Mesenchymal stem cell (in vitro differentiated cells and primary cell): Measurements from ENCODE around the gene GCNT3.

Experiments
- DNase-seq: peaks from one replicate; pipeline ENCODE4 v3.0.0-alpha.2; 2013
- H2AFZ ChIP-seq: one replicate; pipeline ENCODE4 v1.6.1; 2013; ENCODE audit warnings: low read depth, mild to moderate bottlenecking, control low read depth, inconsistent platforms, low read length, moderate library complexity
- H2AK5ac ChIP-seq: 2 replicates; pipeline ENCODE4 v1.6.1; 2013; ENCODE audit warnings: low read length, moderate library complexity, mild to moderate bottlenecking, inconsistent platforms; ENCODE audit not compliant: severe bottlenecking
- H2BK120ac ChIP-seq: one replicate; pipeline ENCODE4 v1.6.1; 2013; ENCODE audit warnings: low read depth, mild to moderate bottlenecking, inconsistent platforms, low read length, moderate library complexity
- H2BK12ac ChIP-seq, 2 experiments: one replicate each; pipeline ENCODE4 v1.6.1; 2013; ENCODE audit warnings: inconsistent platforms in 2 of 2, low read length in 2 of 2, mild to moderate bottlenecking in 2 of 2, moderate library complexity in 2 of 2, control low read depth in 1 of 2
- H2BK15ac ChIP-seq: one replicate; pipeline ENCODE4 v1.6.1; 2013; ENCODE audit warnings: mild to moderate bottlenecking, low read depth, inconsistent platforms; ENCODE audit not compliant: poor library complexity, severe bottlenecking
- H2BK5ac ChIP-seq: 2 replicates; pipeline ENCODE4 v1.6.1; 2013; ENCODE audit warnings: low read depth, mild to moderate bottlenecking, low read length, control low read depth, inconsistent platforms; ENCODE audit not compliant: poor library complexity, severe bottlenecking
- H3K14ac ChIP-seq, 2 experiments: one replicate each; pipeline ENCODE4 v1.6.1; 2013; ENCODE audit warnings: inconsistent platforms in 2 of 2, low read length in 2 of 2, control low read depth in 1 of 2, mild to moderate bottlenecking in 1 of 2, moderate library complexity in 1 of 2
- H3K18ac ChIP-seq, 2 experiments: one replicate each; pipeline ENCODE4 v1.6.1; 2013; ENCODE audit warnings: inconsistent platforms in 2 of 2, low read length in 2 of 2, control low read depth in 1 of 2, low read depth in 1 of 2, mild to moderate bottlenecking in 1 of 2
- H3K23ac ChIP-seq, 2 experiments: one replicate each; pipeline ENCODE4 v1.6.1; 2013; ENCODE audit warnings: inconsistent platforms in 2 of 2, low read length in 2 of 2, mild to moderate bottlenecking in 2 of 2, moderate library complexity in 2 of 2, control low read depth in 1 of 2
- H3K27ac ChIP-seq: 2 replicates; pipeline ENCODE4 v1.5.1; 2013; ENCODE audit warnings: mild to moderate bottlenecking, moderate library complexity, low read length, control low read depth, inconsistent platforms; ENCODE audit not compliant: poor library complexity, severe bottlenecking
- H3K27me3 ChIP-seq, 2 experiments: 2 replicates each; pipeline versions ENCODE4 v1.6.1 to v1.7.0; 2013; ENCODE audit warnings: low read length in 2 of 2, mild to moderate bottlenecking in 2 of 2, moderate library complexity in 2 of 2, control low read depth in 1 of 2, inconsistent platforms in 1 of 2; ENCODE audit not compliant: control insufficient read depth in 1 of 2, insufficient read depth in 1 of 2
- H3K36me3 ChIP-seq, 2 experiments: 2 replicates each; pipeline versions ENCODE4 v1.6.1 to v1.7.0; 2013; ENCODE audit warnings: low read length in 2 of 2, control low read depth in 1 of 2, inconsistent platforms in 1 of 2, low read depth in 1 of 2, mild to moderate bottlenecking in 1 of 2; ENCODE audit not compliant: insufficient read depth in 2 of 2, control insufficient read depth in 1 of 2
- H3K4ac ChIP-seq, 2 experiments: one replicate each; pipeline ENCODE4 v1.6.1; 2013; ENCODE audit warnings: inconsistent platforms in 2 of 2, low read length in 2 of 2, mild to moderate bottlenecking in 2 of 2, moderate library complexity in 2 of 2, control low read depth in 1 of 2, low read depth in 1 of 2
- H3K4me1 ChIP-seq: 2 replicates; pipeline ENCODE4 v1.6.1; 2013; ENCODE audit warnings: low read depth, low read length, control low read depth; ENCODE audit not compliant: control insufficient read depth, insufficient read depth
- H3K4me2 ChIP-seq: 2 replicates; pipeline ENCODE4 v1.6.1; 2013; ENCODE audit warnings: low read length, mild to moderate bottlenecking, inconsistent platforms; ENCODE audit not compliant: poor library complexity, severe bottlenecking
- H3K4me3 ChIP-seq, 2 experiments: 2 replicates each; pipeline versions ENCODE4 v1.5.1 to v1.7.0; 2013; ENCODE audit warnings: low read length in 2 of 2, mild to moderate bottlenecking in 2 of 2, control low read depth in 1 of 2, low read depth in 1 of 2; ENCODE audit not compliant: insufficient read depth in 1 of 2
- H3K79me1 ChIP-seq: replicated peaks from 2 replicates; pipeline ENCODE4 v1.6.1; 2013; ENCODE audit warnings: mild to moderate bottlenecking, control low read depth, low read length, inconsistent platforms; ENCODE audit not compliant: poor library complexity, severe bottlenecking
- H3K9ac ChIP-seq: 2 replicates; pipeline ENCODE4 v1.7.0; 2013; ENCODE audit warnings: mild to moderate bottlenecking, low read length, moderate library complexity
- H3K9me3 ChIP-seq: 2 replicates; pipeline ENCODE4 v1.7.0; 2013; ENCODE audit warnings: mild to moderate bottlenecking, low read length; ENCODE audit not compliant: control insufficient read depth
- H4K8ac ChIP-seq: one replicate; pipeline ENCODE4 v1.6.1; 2013; ENCODE audit warnings: inconsistent platforms, mild to moderate bottlenecking, low read length, moderate library complexity
- H4K91ac ChIP-seq: one replicate; pipeline ENCODE4 v1.6.1; 2013; ENCODE audit warnings: mild to moderate bottlenecking, low read length, inconsistent platforms
- WGBS: methylation state at CpG from one replicate; pipeline ENCODE4 v1.1.7; 2013; ENCODE audit warnings: mixed read lengths; 5-methylcytosine and 5-hydroxymethylcytosine counted together

Gene GCNT3

GRCh38 chr15:59649603-59650002 lies 38.0 kb downstream of the GCNT3 start:
- Histone ChIP-seq H3K27me3 (no peaks in the 10 kb centered on the region), H2BK12ac (no peak overlapping the region), H2BK15ac (no peak overlapping the region), H4K8ac (no peak overlapping the region), H3K4me3 (no peak overlapping the region), H3K4ac (no peak overlapping the region), H3K27ac (no peak overlapping the region), H3K23ac (no peak overlapping the region), H3K4me2 (no peak overlapping the region), H2BK5ac (no peak overlapping the region), H2AFZ (no peak overlapping the region), H3K9ac (no peak overlapping the region), H3K14ac (no peak overlapping the region), H2AK5ac (no peak overlapping the region), H3K36me3 (peaks cover 19 to 81% of the 10 kb centered on the region in 2 experiments), H2BK120ac (no peak overlapping the region), H4K91ac (no peak overlapping the region), H3K9me3 (peaks cover 4% of the 10 kb centered on the region), H3K79me1 (peaks cover 17% of the 10 kb centered on the region), H3K4me1 (no peaks in the 10 kb centered on the region), H3K18ac (no peak overlapping the region)
- no peak for DNase-seq

- Histone ChIP-seq H3K27me3 (no peaks in the 10 kb centered on the region), H3K18ac (no peak overlapping the region), H3K4ac (no peak overlapping the region), H4K91ac (no peak overlapping the region), H3K4me2 (no peak overlapping the region), H3K4me3 (no peak overlapping the region), H2BK120ac (no peak overlapping the region), H2BK15ac (no peak overlapping the region), H3K14ac (no peak overlapping the region), H4K8ac (no peak overlapping the region), H3K9me3 (peaks cover 4% of the 10 kb centered on the region), H3K79me1 (peaks cover 15% of the 10 kb centered on the region), H3K23ac (no peak overlapping the region), H2AK5ac (no peak overlapping the region), H2BK5ac (no peak overlapping the region), H3K27ac (no peak overlapping the region), H2AFZ (no peak overlapping the region), H3K36me3 (peaks cover 11 to 49% of the 10 kb centered on the region in 2 experiments), H2BK12ac (no peak overlapping the region), H3K4me1 (peaks cover 2% of the 10 kb centered on the region), H3K9ac (no peak overlapping the region)
- WGBS: 96% methylated on average over 1 of the region's 1 CpG
- no peak for DNase-seq
These were observed 42.5 kb downstream of the GCNT3 start for GRCh38 chr15:59654046-59654445.

GRCh38 chr15:59656897-59657634 lies 45.5 kb downstream of the GCNT3 start, which contains the start of gene GTF2A2:
Gene GTF2A2 (minus strand): TSS chr15:59657515. CDS start chr15:59652277, 5,238 bp downstream.
- no peaks in the 10 kb centered on the region for H3K27me3 ChIP-seq
- 1% methylated on average over 29 of the region's 59 CpGs for WGBS
- H3K4ac ChIP-seq: peak within 1 kb of the TSS; percentile 65 to 71
- no peak within 1 kb of the TSS for H2AK5ac ChIP-seq
- H2BK120ac ChIP-seq: peak within 1 kb of the TSS; percentile 61
- peak within 1 kb of the TSS; percentile 48 for H3K4me2 ChIP-seq
- peak within 1 kb of the TSS in 1 of 2 experiments; percentile 89 for H3K14ac ChIP-seq
- H2BK5ac ChIP-seq: no peak within 1 kb of the TSS
- peak within 1 kb of the TSS; percentile 67 for H2BK15ac ChIP-seq
- no peak within 1 kb of the TSS for H3K23ac ChIP-seq
- peak within 1 kb of the TSS; percentile 83 for H4K91ac ChIP-seq
- H3K9ac ChIP-seq: peak within 1 kb of the TSS; percentile 95
- H3K27ac ChIP-seq: peak within 1 kb of the TSS; percentile 76
- H3K36me3 ChIP-seq: peaks cover 9 to 47% of the 10 kb centered on the region in 2 experiments
- H3K9me3 ChIP-seq: peaks cover under 1% of the 10 kb centered on the region
- peak within 1 kb of the TSS in 1 of 2 experiments; percentile 37 for H2BK12ac ChIP-seq
- peak within 1 kb of the TSS; percentile 77 to 88 for H3K18ac ChIP-seq
- peak; percentile 95 for DNase-seq
- peak within 1 kb of the TSS; percentile 92 to 99 for H3K4me3 ChIP-seq
- H3K79me1 ChIP-seq: peaks cover 12% of the 10 kb centered on the region
- peak within 1 kb of the TSS; percentile 75 for H2AFZ ChIP-seq
- peak within 1 kb of the TSS; percentile 94 for H4K8ac ChIP-seq
- H3K4me1 ChIP-seq: peaks cover 2% of the 10 kb centered on the region

- H3K9me3 ChIP-seq: no peaks in the 10 kb centered on the region
- no peak overlapping the region for H4K8ac ChIP-seq
- no peak overlapping the region for H2AK5ac ChIP-seq
- H3K14ac ChIP-seq: no peak overlapping the region
- peak overlapping the region in 1 of 2 experiments; percentile 26 for H3K4ac ChIP-seq
- peak overlapping the region; percentile 19 for H3K27ac ChIP-seq
- peak overlapping the region in 1 of 2 experiments; percentile 92 for H3K4me3 ChIP-seq
- no peak overlapping the region for H2AFZ ChIP-seq
- H2BK15ac ChIP-seq: no peak overlapping the region
- H2BK120ac ChIP-seq: no peak overlapping the region
- no peak overlapping the region for H2BK5ac ChIP-seq
- WGBS: 73% methylated on average over 20 of the region's 23 CpGs
- H3K36me3 ChIP-seq: peaks cover 9 to 41% of the 10 kb centered on the region in 2 experiments
- no peak overlapping the region for H4K91ac ChIP-seq
- no peak overlapping the region for H3K23ac ChIP-seq
- peaks cover 15% of the 10 kb centered on the region for H3K79me1 ChIP-seq
- DNase-seq: no peak
- H3K4me2 ChIP-seq: peak overlapping the region; percentile 38
- peak overlapping the region in 1 of 2 experiments; percentile 37 for H2BK12ac ChIP-seq
- no peak overlapping the region for H3K18ac ChIP-seq
- H3K4me1 ChIP-seq: peaks cover 2% of the 10 kb centered on the region
- peak overlapping the region; percentile 95 for H3K9ac ChIP-seq
- H3K27me3 ChIP-seq: no peaks in the 10 kb centered on the region
These were observed 46.1 kb downstream of the GCNT3 start for GRCh38 chr15:59657635-59658125.
